GM21528 (cell line): ENCODE results near the gene CNNM1.

ENCODE experiments used
- ATAC-seq: cut with Tn5 transposase; IDR thresholded peaks from one replicate; pipeline ENCODE4 v1.9.1; 2021; ENCODE audit warnings: mild to moderate bottlenecking, moderate library complexity; ENCODE audit not compliant: unreplicated experiment, low FRiP score

The CNNM1 gene

GRCh38 chr10:99331207-99331803 is 2.1 kb downstream of the CNNM1 start:
- ATAC-seq: no peak

GRCh38 chr10:99337311-99337811 is 8.2 kb downstream of the CNNM1 start:
- no peak for ATAC-seq

GRCh38 chr10:99337901-99338300 is 8.7 kb downstream of the CNNM1 start:
- no peak for ATAC-seq

- ATAC-seq: no peak
Observed at GRCh38 chr10:99339077-99339476, 9.9 kb downstream of the CNNM1 start.

- no peak for ATAC-seq
Observed at GRCh38 chr10:99339563-99340047, 10.4 kb downstream of the CNNM1 start.

GRCh38 chr10:99340650-99341049 is 11.5 kb downstream of the CNNM1 start:
- no peak for ATAC-seq

- ATAC-seq: no peak
Observed at GRCh38 chr10:99341248-99341647, 12.1 kb downstream of the CNNM1 start.

GRCh38 chr10:99341860-99342490 is 12.8 kb downstream of the CNNM1 start:
- ATAC-seq: no peak

- no peak for ATAC-seq
Observed at GRCh38 chr10:99343262-99343661, 14.1 kb downstream of the CNNM1 start.

GRCh38 chr10:99344715-99345114 is 15.6 kb downstream of the CNNM1 start:
- no peak for ATAC-seq

- ATAC-seq: no peak
Observed at GRCh38 chr10:99345350-99345749, 16.2 kb downstream of the CNNM1 start.

GRCh38 chr10:99346247-99346646 is 17.1 kb downstream of the CNNM1 start:
- ATAC-seq: no peak

- no peak for ATAC-seq
Observed at GRCh38 chr10:99347672-99348071, 18.5 kb downstream of the CNNM1 start.

- no peak for ATAC-seq
Observed at GRCh38 chr10:99353182-99353581, 24.0 kb downstream of the CNNM1 start.

GRCh38 chr10:99357691-99358090 is 28.5 kb downstream of the CNNM1 start:
- no peak for ATAC-seq

GRCh38 chr10:99358101-99358500 is 28.9 kb downstream of the CNNM1 start:
- ATAC-seq: no peak

GRCh38 chr10:99360934-99361333 is 31.8 kb downstream of the CNNM1 start:
- ATAC-seq: no peak

- no peak for ATAC-seq
Observed at GRCh38 chr10:99364125-99364524, 35.0 kb downstream of the CNNM1 start.

GRCh38 chr10:99365311-99365710 is 36.2 kb downstream of the CNNM1 start:
- no peak for ATAC-seq

- ATAC-seq: no peak
Observed at GRCh38 chr10:99365736-99366135, 36.6 kb downstream of the CNNM1 start.

- no peak for ATAC-seq
Observed at GRCh38 chr10:99366666-99367065, 37.5 kb downstream of the CNNM1 start.

GRCh38 chr10:99368646-99369045 is 39.5 kb downstream of the CNNM1 start:
- ATAC-seq: no peak
